HCT116 (cell line): ENCODE data around the gene EVL. TPM values are rescaled to one million over a fixed set of nuclear protein-coding genes. Genes with fewer than 3 reads are reported as not detected.

Experiments used
- ATAC-seq: fragments of 200-7000 bp; cut with Tn5 transposase; 2 replicates; pipeline ENCODE4 v1.9.1; 2020; ENCODE audit warnings: mild to moderate bottlenecking, moderate library complexity
- BruUV-seq: library from RNA; stranded (reverse); fragments of 400-500 nt; replicated peaks from 2 replicates; lab custom pipeline; 2021; lab: Mats Ljungman, UMichigan
- CTCF ChIA-PET: fragments of 300-600 bp; sonication (Branson Sonifier 250); formaldehyde crosslinking; loops from one replicate; lab custom pipeline; 2021; ENCODE audit warnings: antibody characterized with exemption; lab: Charles Lee
- POLR2A ChIA-PET: fragments of 300-600, 350-600 bp; sonication (Branson Sonifier 250); formaldehyde crosslinking; loops from one replicate; lab custom pipeline; 2021; ENCODE audit warnings: antibody characterized with exemption; lab: Charles Lee
- RAD21 ChIA-PET, 2 experiments: fragments of 300-600 bp; sonication (Branson Sonifier 250); formaldehyde crosslinking; loops; one replicate each; lab custom pipeline; 2023; ENCODE audit warnings: low total read pairs in 2 of 2; ENCODE audit not compliant: uncharacterized antibody in 2 of 2, unreplicated experiment in 2 of 2, low non-redundant PET in 1 of 2; lab: Charles Lee
- DNase-seq: peaks from one replicate; pipeline ENCODE4 v3.0.0-alpha.2; 2010; ENCODE audit warnings: low read depth, low spot score
- H2AFZ ChIP-seq: fragments of 200-600 bp; shearing (Covaris generic), sonication (generic); 2 replicates; pipeline ENCODE4 v1.6.1; 2017; ENCODE audit warnings: low read depth, mixed run types, mixed read lengths, antibody characterized with exemption, low read length; ENCODE audit not compliant: poor library complexity, severe bottlenecking
- H3K27ac ChIP-seq: 2 replicates; pipeline ENCODE4 v1.5.1; 2012; ENCODE audit warnings: low read depth, low read length
- H3K27me3 ChIP-seq: fragments of 200-600 bp; sonication (generic); 2 replicates; pipeline ENCODE4 v1.6.1; 2016; ENCODE audit warnings: mixed run types, low read length, mixed read lengths; ENCODE audit not compliant: insufficient read depth
- H3K36me3 ChIP-seq, 2 experiments: fragments of 200-500 bp in 1 of 2; fragments of 200-600 bp in 1 of 2; sonication (Bioruptor generic) in 1 of 2; sonication (generic) in 1 of 2; 2 replicates each; pipeline versions ENCODE4 v1.5.1 to v1.6.1; 2014 to 2016; ENCODE audit warnings: low read length in 2 of 2, inconsistent platforms in 1 of 2, mixed read lengths in 1 of 2, mixed run types in 1 of 2; ENCODE audit not compliant: insufficient read depth in 2 of 2, control insufficient read depth in 1 of 2
- H3K4me1 ChIP-seq, 2 experiments: fragments of 200-600 bp in 1 of 2; sonication (generic) in 1 of 2; 2 replicates each; pipeline versions ENCODE4 v1.5.1 to v1.6.1; 2012 to 2017; ENCODE audit warnings: low read length in 2 of 2, inconsistent platforms in 1 of 2, mild to moderate bottlenecking in 1 of 2, mixed read lengths in 1 of 2, mixed run types in 1 of 2, moderate library complexity in 1 of 2; ENCODE audit not compliant: insufficient read depth in 2 of 2, control insufficient read depth in 1 of 2
- H3K4me2 ChIP-seq: fragments of 200-600 bp; sonication (generic); 2 replicates; pipeline ENCODE4 v1.6.1; 2017; ENCODE audit warnings: mixed run types, low read length, mixed read lengths
- H3K4me3 ChIP-seq, 2 experiments: fragments of 200-600 bp in 1 of 2; sonication (generic) in 1 of 2; replicated peaks in 1 of 2; 2 replicates each; pipeline ENCODE4 v1.5.1; 2011 to 2016; ENCODE audit warnings: low read length in 2 of 2, control low read depth in 1 of 2, low read depth in 1 of 2, mild to moderate bottlenecking in 1 of 2, mixed read lengths in 1 of 2, mixed run types in 1 of 2
- H3K79me2 ChIP-seq: fragments of 200-600 bp; sonication (generic); 2 replicates; pipeline ENCODE4 v1.6.1; 2017; ENCODE audit warnings: mild to moderate bottlenecking, mixed run types, low read length, moderate library complexity, mixed read lengths; ENCODE audit not compliant: insufficient read depth
- H3K9ac ChIP-seq: fragments of 200-600 bp; sonication (generic); 2 replicates; pipeline ENCODE4 v1.6.1; 2016; ENCODE audit warnings: low read length, mixed read lengths
- H3K9me2 ChIP-seq: fragments of 200-600 bp; sonication (generic), shearing (Covaris generic); 2 replicates; pipeline ENCODE4 v1.6.1; 2017; ENCODE audit warnings: mixed run types, mild to moderate bottlenecking, moderate library complexity; ENCODE audit not compliant: insufficient read depth
- H3K9me3 ChIP-seq, 2 experiments: fragments of 200-500 bp in 1 of 2; fragments of 200-600 bp in 1 of 2; sonication (Bioruptor generic) in 1 of 2; sonication (generic) in 1 of 2; 2 replicates each; pipeline ENCODE4 v1.6.1; 2014 to 2017; ENCODE audit warnings: low read length in 2 of 2, mixed read lengths in 2 of 2, inconsistent platforms in 1 of 2, low read depth in 1 of 2, mild to moderate bottlenecking in 1 of 2, mixed run types in 1 of 2, moderate library complexity in 1 of 2; ENCODE audit not compliant: control insufficient read depth in 1 of 2, insufficient read depth in 1 of 2
- H4K20me1 ChIP-seq: fragments of 200-600 bp; sonication (generic), shearing (Covaris generic); 2 replicates; pipeline ENCODE4 v1.6.1; 2017; ENCODE audit warnings: mixed run types, mild to moderate bottlenecking, moderate library complexity; ENCODE audit not compliant: insufficient read depth
- CBX3 ChIP-seq: IDR thresholded peaks from 2 replicates; pipeline ENCODE4 v1.6.1; 2012; ENCODE audit warnings: low read depth
- CEBPB ChIP-seq: IDR thresholded peaks from 2 replicates; pipeline ENCODE4 v1.6.1; 2012; ENCODE audit warnings: low read depth
- EGR1 ChIP-seq: IDR thresholded peaks from 2 replicates; pipeline ENCODE4 v1.6.1; 2012; ENCODE audit warnings: low read depth
- EZH2 ChIP-seq: fragments of 200-600 bp; sonication (generic); IDR thresholded peaks from 2 replicates; pipeline ENCODE4 v1.6.1; 2017; ENCODE audit warnings: antibody characterized with exemption, mixed run types
- JUND ChIP-seq: IDR thresholded peaks from 2 replicates; pipeline ENCODE4 v1.6.1; 2012
- POLR2A ChIP-seq: IDR thresholded peaks from 2 replicates; pipeline ENCODE4 v1.7.0; 2011; ENCODE audit warnings: borderline replicate concordance; ENCODE audit not compliant: insufficient read depth, insufficient read length; ENCODE audit errors: extremely low read depth
- POLR2AphosphoS5 ChIP-seq: IDR thresholded peaks from 2 replicates; pipeline ENCODE4 v1.6.1; 2011; ENCODE audit warnings: mild to moderate bottlenecking, low read depth, low read length, moderate library complexity
- SP1 ChIP-seq: IDR thresholded peaks from 2 replicates; pipeline ENCODE4 v1.6.1; 2012; ENCODE audit warnings: low read depth
- SRF ChIP-seq: IDR thresholded peaks from 2 replicates; pipeline ENCODE4 v1.6.1; 2012; ENCODE audit warnings: low read depth
- TCF7L2 ChIP-seq: IDR thresholded peaks from 2 replicates; pipeline ENCODE4 v1.7.0; 2011; ENCODE audit warnings: borderline replicate concordance, inconsistent platforms; ENCODE audit not compliant: insufficient read depth, insufficient read length; ENCODE audit errors: extremely low read depth
- YY1 ChIP-seq: IDR thresholded peaks from 2 replicates; pipeline ENCODE4 v1.6.1; 2011; ENCODE audit warnings: low read length, low read depth, moderate library complexity, mild to moderate bottlenecking; ENCODE audit not compliant: insufficient replicate concordance; ENCODE audit errors: extremely low read depth
- ZNF274 ChIP-seq: fragments of 200-500 bp; sonication (Bioruptor generic); IDR thresholded peaks from 2 replicates; pipeline ENCODE4 v1.6.1; 2014; ENCODE audit warnings: mild to moderate bottlenecking, low read depth, low read length, inconsistent platforms
- intact Hi-C: fragments of 100-400 bp; cut with micrococcal nuclease; formaldehyde crosslinking; loops from 2 replicates; pipeline ENCODE4 v1.10.0; 2022
- total RNA-seq: library from RNA; stranded (reverse); gene quantifications from one replicate; pipeline ENCODE4 v1.2.1, GENCODE V29; 2021; ENCODE audit not compliant: unreplicated experiment
- TF ChIP-seq, protein P1 (sequence below): IDR thresholded peaks from 2 replicates; pipeline ENCODE4 v1.6.1; 2011; ENCODE audit warnings: mild to moderate bottlenecking, low read length, moderate library complexity; ENCODE audit not compliant: insufficient replicate concordance; ENCODE audit errors: extremely low read depth
- TF ChIP-seq, protein P2 (sequence below): IDR thresholded peaks from 2 replicates; pipeline ENCODE4 v1.6.1; 2012; ENCODE audit warnings: low read depth

EVL gene
- total RNA-seq, 1 experiment from 2014 or later, result 19.9 TPM

DNA sequence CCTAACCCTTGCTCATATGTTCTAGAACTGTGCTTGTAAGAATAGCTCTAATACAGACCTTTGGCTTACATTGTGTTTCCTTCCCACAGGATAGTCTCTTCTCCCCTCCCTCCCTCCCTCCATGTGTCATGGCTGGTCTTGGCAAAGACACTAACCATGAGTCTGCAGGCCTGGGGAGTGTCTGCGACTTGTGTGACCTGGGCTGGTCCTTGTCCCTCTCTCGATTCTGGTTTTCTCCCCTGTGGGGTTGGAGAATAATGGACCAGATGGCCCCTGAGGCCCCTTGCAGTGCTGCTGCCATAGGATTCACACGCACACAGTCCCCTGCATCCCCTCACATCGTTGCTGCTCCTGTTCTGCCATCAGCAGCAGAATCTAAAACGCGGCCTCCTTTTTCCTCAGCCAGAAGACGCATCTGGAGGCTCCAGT is 64.0 kb downstream of the EVL start:
- Histone ChIP-seq H3K27me3 (no peaks in the 10 kb centered on the region), H3K36me3 (no peaks in the 10 kb centered on the region), H3K4me1 (peaks cover 0 to 12% of the 10 kb centered on the region in 2 experiments; a peak in 2 of 4 replicates), H3K27ac (no peak overlapping the region), H3K79me2 (no peaks in the 10 kb centered on the region), H3K4me2 (no peak overlapping the region), H3K4me3 (no peak overlapping the region), H4K20me1 (no peaks in the 10 kb centered on the region), H3K9me2 (no peaks in the 10 kb centered on the region), H2AFZ (no peak overlapping the region), H3K9me3 (no peaks in the 10 kb centered on the region), H3K9ac (no peak overlapping the region)
- POLR2A ChIA-PET, result no interaction called here
- DNase-seq (no peak), ATAC-seq (no peak)
- RAD21 ChIA-PET, result no interaction called here
- intact Hi-C loops, result no loop called here
- CTCF ChIA-PET, result no interaction called here
- no TSS peak for BruUV-seq
- TF ChIP-seq JUND, result no peak
- TF ChIP-seq, protein P1, sequence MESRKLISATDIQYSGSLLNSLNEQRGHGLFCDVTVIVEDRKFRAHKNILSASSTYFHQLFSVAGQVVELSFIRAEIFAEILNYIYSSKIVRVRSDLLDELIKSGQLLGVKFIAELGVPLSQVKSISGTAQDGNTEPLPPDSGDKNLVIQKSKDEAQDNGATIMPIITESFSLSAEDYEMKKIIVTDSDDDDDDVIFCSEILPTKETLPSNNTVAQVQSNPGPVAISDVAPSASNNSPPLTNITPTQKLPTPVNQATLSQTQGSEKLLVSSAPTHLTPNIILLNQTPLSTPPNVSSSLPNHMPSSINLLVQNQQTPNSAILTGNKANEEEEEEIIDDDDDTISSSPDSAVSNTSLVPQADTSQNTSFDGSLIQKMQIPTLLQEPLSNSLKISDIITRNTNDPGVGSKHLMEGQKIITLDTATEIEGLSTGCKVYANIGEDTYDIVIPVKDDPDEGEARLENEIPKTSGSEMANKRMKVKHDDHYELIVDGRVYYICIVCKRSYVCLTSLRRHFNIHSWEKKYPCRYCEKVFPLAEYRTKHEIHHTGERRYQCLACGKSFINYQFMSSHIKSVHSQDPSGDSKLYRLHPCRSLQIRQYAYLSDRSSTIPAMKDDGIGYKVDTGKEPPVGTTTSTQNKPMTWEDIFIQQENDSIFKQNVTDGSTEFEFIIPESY, result no peak
- no peak for TF ChIP-seq SP1
- no peak for TF ChIP-seq ZNF274

DNA sequence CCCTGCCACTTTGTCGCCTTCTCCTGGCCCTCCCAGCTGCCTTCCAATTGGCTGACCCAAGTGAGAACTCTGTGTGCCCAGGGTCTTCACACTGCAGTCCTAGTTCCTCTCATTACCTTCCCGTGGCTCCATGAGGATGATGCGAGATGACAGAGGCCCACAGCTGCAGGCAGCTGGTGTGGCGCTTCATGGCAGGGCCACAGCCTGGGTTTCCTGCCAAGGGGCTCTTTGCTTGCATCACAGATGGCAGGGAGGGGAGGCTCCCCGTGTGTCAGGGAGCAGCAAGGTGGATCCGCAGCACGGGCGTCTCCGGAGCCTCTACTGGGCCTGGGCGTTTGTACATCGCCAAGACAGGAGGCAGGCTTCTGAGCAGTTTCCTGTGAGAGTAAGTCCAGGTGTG is 65.3 kb downstream of the EVL start:
- H3K9ac ChIP-seq, result no peak overlapping the region
- no peaks in the 10 kb centered on the region for H3K27me3 ChIP-seq
- no peak for ATAC-seq
- CTCF ChIA-PET, result no interaction called here
- intact Hi-C loops, result no loop called here
- no peak for DNase-seq
- H4K20me1 ChIP-seq, result no peaks in the 10 kb centered on the region
- peaks cover 0 to 12% of the 10 kb centered on the region in 2 experiments; a peak in 2 of 4 replicates for H3K4me1 ChIP-seq
- RAD21 ChIA-PET, result no interaction called here
- no peaks in the 10 kb centered on the region for H3K36me3 ChIP-seq
- no peak overlapping the region for H3K4me3 ChIP-seq
- no TSS peak for BruUV-seq
- H3K27ac ChIP-seq, result no peak overlapping the region
- H2AFZ ChIP-seq, result no peak overlapping the region
- H3K4me2 ChIP-seq, result no peak overlapping the region
- no peaks in the 10 kb centered on the region for H3K9me3 ChIP-seq
- no peaks in the 10 kb centered on the region for H3K79me2 ChIP-seq
- POLR2A ChIA-PET, result no interaction called here
- no peaks in the 10 kb centered on the region for H3K9me2 ChIP-seq
- TF ChIP-seq, protein P1, result no peak
- no peak for TF ChIP-seq ZNF274
- no peak for TF ChIP-seq YY1
- TF ChIP-seq, protein P2, sequence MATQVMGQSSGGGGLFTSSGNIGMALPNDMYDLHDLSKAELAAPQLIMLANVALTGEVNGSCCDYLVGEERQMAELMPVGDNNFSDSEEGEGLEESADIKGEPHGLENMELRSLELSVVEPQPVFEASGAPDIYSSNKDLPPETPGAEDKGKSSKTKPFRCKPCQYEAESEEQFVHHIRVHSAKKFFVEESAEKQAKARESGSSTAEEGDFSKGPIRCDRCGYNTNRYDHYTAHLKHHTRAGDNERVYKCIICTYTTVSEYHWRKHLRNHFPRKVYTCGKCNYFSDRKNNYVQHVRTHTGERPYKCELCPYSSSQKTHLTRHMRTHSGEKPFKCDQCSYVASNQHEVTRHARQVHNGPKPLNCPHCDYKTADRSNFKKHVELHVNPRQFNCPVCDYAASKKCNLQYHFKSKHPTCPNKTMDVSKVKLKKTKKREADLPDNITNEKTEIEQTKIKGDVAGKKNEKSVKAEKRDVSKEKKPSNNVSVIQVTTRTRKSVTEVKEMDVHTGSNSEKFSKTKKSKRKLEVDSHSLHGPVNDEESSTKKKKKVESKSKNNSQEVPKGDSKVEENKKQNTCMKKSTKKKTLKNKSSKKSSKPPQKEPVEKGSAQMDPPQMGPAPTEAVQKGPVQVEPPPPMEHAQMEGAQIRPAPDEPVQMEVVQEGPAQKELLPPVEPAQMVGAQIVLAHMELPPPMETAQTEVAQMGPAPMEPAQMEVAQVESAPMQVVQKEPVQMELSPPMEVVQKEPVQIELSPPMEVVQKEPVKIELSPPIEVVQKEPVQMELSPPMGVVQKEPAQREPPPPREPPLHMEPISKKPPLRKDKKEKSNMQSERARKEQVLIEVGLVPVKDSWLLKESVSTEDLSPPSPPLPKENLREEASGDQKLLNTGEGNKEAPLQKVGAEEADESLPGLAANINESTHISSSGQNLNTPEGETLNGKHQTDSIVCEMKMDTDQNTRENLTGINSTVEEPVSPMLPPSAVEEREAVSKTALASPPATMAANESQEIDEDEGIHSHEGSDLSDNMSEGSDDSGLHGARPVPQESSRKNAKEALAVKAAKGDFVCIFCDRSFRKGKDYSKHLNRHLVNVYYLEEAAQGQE, result no peak
- no peak for TF ChIP-seq TCF7L2
- TF ChIP-seq SRF, result no peak
- TF ChIP-seq CBX3, result no peak
- no peak for TF ChIP-seq POLR2AphosphoS5
- no peak for TF ChIP-seq EGR1
- TF ChIP-seq POLR2A, result no peak
- no peak for TF ChIP-seq EZH2
- TF ChIP-seq CEBPB, result no peak
